Activated CD4-positive, alpha-beta T cell treated with anti-CD3 and anti-CD28 coated beads for 24 hours (primary cell): ENCODE measurements around the gene NAA35.
"Not testable (repeated sequence)": the region's sequence is repeated elsewhere in the genome, so short reads cannot be mapped to it uniquely, and the experiment has no call there.

ENCODE experiments used
- DNase-seq, 2 donors: peaks; one replicate each; pipeline ENCODE4 v3.0.0-alpha.2; 2020; ENCODE audit warnings: low read depth in 2 of 2

The NAA35 gene

DNA sequence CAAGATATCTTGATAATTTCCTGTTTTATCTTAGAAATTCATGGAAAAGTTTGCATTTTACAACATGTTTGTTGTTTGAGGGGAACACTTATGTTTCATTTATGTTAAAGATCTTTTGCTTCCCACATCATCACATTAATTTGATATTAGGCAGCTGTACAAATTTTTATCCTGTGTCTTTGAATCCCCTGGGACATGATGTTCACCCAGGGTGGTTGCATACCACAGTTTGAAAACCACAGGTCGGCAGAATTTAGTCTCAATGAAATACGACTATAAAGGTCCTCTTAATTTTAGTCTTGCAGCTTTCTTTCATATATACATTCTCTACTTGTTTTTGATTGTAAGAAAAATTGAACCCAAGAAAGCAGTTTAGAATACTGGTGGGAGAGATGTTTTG is 3.7 kb downstream of the NAA35 start:
- no peak for DNase-seq

GRCh38 chr9:85949586-85950335 is 8.8 kb downstream of the NAA35 start:
- no peak for DNase-seq

GRCh38 chr9:85959955-85960354 is 19.0 kb downstream of the NAA35 start:
- no peak for DNase-seq

DNA sequence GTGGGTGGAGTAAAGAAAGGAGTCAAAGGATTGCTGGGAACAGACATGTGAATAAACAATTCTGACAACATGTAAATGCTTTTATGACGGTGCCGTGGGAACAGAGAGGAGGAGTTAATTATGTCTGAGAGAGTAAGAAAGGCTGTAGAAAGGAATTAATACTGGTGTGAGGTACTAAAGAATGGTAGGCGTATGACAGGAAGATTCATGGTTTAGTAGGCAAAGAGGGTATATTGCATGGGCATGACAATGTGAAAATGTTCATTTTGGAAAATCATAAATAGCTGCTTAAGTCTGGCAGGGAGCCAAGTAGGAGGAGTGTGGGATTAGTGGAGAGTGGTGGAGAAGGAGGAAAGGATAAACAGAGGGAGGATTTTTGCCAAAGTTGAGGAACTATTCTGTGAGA is 19.7 kb downstream of the NAA35 start:
- no peak for DNase-seq

- no peak for DNase-seq
These were observed 23.6 kb downstream of the NAA35 start for GRCh38 chr9:85964526-85964925.

DNA sequence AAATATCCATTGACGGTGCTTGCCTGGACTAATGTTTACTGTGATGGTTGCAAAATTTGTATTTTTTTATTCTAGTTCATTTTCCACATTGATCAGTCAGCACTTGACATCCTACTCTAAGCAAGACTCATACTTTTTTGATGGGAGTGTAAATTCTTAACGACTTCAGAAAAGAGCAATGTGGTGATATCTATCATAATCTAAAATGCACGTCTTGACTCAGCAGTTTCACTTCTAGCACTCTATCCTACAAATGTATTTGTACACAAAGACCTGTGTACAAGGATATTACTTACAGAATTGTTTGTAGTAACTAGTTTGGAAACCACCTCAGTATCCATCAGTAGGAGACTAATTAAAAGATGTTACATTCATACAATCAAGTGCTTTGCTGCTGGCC is 24.0 kb downstream of the NAA35 start:
- no peak for DNase-seq

DNA sequence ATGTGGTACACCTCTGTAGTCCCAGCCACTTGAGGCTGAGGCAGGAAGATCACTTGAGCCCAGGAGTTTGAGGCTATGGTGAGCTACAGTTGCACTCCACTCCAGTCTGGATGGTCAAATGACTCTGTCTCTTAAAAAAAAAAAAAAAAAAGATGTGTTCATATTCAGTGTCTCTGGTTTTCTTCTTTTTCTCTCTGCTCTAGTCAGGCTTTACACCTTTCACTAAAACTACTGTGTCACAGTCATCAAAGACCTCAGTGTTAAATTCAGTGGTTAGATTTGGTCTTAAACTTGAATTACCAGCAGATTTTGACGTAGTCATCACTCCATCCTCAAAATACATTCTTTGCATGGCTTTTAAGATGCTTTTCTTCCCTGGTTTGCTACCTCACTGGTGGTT is 28.8 kb downstream of the NAA35 start:
- no peak for DNase-seq

GRCh38 chr9:85971731-85972130 is 30.8 kb downstream of the NAA35 start:
- DNase-seq = no peak

DNA sequence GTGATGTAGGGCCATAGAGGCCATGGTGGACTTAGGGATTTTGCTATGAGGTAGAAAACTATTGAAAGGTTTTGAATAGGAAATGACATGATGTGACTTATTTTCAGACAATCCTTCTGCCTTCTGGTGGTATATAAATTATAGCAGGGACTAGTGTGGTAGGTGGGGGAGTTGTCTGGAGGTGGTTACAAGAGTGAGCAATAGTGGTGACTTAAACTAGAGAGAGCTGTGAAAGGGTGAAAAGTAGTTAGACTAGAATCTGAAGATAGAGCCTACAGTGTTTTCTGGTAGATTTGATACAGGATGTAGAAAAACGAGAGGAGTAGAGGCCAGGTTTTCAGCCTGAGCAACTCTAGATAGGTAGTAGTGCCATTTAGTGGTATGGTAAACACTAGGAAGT is 32.3 kb downstream of the NAA35 start:
- no peak for DNase-seq

DNA sequence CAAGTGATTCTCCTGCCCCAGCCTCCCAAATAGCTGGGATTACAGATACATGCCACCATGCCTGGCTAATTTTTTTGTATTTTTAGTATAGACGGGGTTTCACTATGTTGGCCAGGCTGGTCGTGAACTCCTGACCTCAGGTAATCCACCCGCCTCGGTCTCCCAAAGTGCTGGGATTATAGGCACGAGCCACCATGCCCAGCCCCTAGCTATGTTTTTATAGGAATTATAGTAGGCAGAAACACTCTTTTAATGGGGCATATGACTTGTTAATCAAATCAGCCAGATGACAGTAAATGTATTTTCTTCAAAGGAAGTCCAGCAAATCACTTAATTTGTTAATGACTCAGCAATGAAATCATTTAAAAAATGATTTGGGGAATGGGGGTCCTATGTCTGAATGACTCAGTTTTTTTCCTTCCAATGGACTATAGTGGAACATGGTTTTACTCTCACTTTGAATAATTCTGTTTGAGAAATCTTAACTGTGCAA is 33.2 kb downstream of the NAA35 start:
- DNase-seq = not testable (repeated sequence)

DNA sequence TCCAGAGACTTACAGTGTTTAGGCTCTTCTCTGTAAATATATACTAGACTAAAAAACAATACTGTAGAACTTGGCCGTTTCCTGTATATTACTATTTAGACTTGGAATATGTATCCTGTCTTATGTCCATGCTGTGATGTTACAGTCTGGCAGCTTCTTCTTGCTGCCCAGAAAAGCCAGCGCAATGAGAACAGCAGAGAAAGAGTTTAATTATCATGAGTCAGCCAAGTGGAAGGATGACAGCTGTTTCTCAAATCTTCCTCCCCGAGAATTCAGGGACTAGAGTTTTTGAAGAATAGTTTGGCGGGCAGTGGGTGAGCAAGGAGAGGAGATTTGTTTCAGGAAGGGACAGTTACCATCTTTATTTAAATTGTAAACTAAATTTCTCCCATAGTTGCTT is 37.5 kb downstream of the NAA35 start:
- no peak for DNase-seq

DNA sequence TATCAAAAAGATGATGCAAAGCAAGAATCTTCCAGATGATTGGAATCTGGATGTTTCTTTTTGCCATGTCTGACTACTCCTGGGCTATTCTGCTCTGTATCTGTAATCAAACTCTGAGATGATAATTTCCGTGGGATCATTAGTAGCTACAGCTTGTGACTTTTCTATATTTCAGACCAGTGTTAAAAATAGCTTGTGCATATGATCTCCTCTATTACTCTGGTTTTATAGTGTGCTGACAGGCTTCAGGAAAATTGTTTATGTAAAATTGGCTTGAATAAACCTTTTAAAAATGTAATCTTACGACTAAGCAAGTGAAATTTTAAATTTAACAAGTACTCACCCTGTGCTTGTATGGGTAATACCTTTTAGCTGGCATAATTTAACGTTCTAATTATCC is 40.4 kb downstream of the NAA35 start:
- DNase-seq = no peak

GRCh38 chr9:85984457-85984856 is 43.5 kb downstream of the NAA35 start:
- no peak for DNase-seq

GRCh38 chr9:85987236-85987635 is 46.3 kb downstream of the NAA35 start:
- no peak for DNase-seq

DNA sequence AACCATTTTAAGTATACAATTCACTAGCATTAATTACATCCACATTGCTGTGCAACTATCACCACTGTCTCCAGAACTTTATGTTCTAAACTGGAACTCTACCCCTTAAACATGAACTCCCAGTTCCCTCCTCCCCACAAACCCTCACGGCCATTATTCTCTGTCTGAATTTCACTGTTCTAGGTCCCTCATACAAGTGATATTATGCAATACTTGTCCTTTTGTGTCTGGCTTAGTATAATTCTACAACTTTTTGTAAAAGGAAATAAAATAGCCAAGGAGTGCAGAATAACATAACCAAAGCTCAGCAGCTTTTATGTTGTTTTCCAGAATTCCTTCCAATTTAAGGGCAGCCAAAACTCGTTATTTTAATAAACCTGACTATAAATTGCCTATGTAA is 53.2 kb downstream of the NAA35 start:
- no peak for DNase-seq

DNA sequence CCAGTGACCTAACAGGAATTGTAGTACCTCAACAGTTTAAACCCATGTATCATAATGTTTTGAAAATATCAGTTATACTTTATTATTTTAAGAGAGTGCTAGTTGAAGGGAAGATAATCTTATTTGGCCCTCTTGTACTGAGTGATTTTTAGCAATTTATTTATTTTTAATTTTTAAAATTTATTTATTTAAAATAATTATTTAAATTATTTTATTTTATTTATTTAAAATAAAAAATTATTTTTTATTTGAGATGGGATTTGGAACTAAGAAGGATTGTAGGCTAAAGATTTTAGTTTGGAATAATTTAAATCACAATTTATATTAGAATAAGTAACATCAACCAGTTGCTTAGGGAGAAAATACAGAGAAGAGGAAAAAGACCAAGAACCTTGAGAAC is 54.2 kb downstream of the NAA35 start:
- no peak for DNase-seq

GRCh38 chr9:85995599-85995998 is 54.7 kb downstream of the NAA35 start:
- DNase-seq = no peak

DNA sequence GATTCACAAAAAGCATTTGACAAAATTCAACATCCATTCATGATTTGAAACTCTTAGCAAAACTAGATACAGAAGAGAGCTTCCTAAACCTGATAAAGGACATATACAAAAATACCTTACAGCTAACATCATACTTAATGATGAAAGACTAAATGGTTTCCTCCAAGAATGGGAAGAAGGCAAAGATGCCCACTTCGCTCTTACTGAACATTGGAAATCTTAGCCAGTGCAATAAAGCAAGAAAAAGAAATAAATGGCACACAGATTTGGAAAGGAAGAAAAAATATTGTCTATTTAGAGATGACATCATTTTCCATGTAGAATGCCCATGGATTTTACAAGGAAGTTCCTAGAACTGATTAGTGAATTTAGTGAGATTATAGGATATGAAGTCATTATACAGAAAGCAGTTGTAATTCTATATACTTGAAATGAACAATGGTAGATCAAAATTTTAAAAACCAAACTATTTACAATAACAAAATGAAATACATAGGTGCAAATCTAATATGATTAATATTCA is 64.4 kb downstream of the NAA35 start:
- no peak for DNase-seq

GRCh38 chr9:86009133-86009532 is 68.2 kb downstream of the NAA35 start:
- no peak for DNase-seq

DNA sequence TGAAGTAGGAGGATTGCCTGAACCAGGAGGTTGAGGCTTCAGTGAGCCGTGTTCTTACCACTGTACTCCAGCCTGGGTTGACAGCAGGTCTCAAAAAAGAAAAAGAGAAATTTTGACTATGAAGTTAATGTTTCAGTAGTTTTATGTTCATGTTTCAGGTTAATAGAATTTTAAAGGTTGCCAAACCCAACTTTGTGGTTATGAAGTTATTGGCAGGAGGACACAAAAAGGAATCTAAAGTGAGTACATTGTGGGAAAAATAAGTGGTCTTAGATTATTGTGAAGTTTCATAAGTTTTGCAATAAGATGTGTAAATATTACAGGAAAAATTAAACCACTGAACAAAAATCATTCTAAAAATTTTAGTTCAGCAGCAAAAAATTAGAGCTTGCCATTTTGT is 79.8 kb downstream of the NAA35 start:
- no peak for DNase-seq

DNA sequence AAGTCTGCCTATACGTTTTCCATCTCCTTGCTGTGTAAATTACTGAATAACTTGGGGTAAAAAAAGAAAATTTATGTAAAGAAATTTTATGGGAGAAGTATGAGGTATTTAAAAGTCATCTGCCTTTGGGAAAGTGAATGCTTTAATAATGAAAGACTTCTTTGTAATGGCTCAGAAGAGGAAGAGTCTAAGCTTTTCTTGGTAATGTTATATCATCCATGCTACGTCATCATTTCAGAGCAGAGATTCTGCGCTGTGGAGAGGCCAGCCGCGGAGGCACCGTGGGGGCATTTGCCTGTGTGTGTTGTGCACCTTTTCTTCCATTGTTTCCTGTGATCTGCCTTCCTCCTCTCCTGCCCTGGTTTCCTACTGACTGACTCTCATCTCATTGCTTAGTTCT is 80.2 kb downstream of the NAA35 start:
- DNase-seq = no peak

- DNase-seq = no peak
These were observed 81.8 kb downstream of the NAA35 start for GRCh38 chr9:86022687-86023266.

DNA sequence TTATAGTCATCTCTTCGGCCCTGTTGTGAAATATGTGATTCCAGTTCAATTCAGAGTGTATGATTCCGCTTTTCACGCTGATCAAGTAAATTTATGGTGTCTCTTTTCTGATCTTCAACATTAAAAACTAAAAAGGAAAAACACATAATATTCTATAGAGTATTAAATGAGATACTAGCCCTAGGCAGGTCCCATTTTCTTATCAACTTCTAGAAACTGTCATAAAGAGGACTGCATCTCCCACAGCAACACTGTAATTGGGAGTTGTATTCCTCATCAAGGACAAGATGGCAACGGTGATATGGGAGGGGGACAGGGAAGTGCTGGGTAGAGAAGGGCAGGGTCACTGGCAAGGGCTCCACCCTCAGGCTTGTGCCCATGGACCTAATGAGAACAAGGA is 86.8 kb downstream of the NAA35 start:
- no peak for DNase-seq
